ENCODE data around the gene TMCC3. TPM values are rescaled to one million over a fixed set of nuclear protein-coding genes. Genes with fewer than 3 reads are reported as not detected.

The TMCC3 gene
- total and polyA plus RNA-seq, 2 experiments from 2014 or later, result 1.4 to 3.6 TPM

DNA sequence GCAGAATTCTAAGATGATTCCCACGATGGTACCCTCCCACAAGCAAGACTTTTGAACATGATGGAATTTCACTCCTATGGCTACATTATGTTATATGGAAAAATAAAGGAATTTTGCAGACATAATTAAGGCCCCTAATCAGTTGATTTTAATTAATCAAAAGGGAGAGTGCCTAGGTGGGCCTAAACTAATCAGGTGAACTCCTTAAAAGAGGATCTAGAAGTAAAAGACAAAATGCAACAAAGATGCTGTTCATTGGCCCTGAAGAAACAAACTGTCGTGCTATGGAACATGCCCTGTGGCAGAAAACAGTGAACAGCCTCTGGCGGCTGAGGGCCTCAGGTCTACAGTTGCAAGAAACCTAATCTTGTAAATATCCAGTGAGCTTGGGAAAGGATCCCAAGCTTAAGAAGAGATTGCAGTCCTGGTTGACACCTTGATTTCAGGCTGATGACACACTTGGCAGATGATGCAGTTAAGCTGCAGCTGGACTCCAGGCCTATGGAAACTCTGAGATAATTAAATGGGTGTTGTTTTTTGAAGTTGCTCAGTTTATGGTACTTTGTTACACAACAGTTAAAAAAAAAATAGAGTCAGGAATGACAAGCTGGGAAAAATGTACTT lies 13.8 kb downstream of the TMCC3 start:
- no peak overlapping the region for H3K4me3 ChIP-seq
- peaks cover 1% of the 10 kb centered on the region for H3K27me3 Mint-ChIP-seq (ENCODE audit: insufficient read depth, low read depth, poor library complexity)
- 0 out of 2 replicates have a peak, but pooled peaks cover 3% of the 10 kb centered on the region for H3K79me2 ChIP-seq (replicated peaks; ENCODE audit: insufficient read depth)
- no peaks in the 10 kb centered on the region; the same call in 2 of the 3 replicates for H3K4me1 Mint-ChIP-seq
- H3K27ac Mint-ChIP-seq, result no peak overlapping the region
- no peaks in the 10 kb centered on the region for H3K9me3 Mint-ChIP-seq
- no peaks in the 10 kb centered on the region for H3K27me3 ChIP-seq (ENCODE audit: insufficient read depth)
- H3K4me2 ChIP-seq, result no peak overlapping the region
- H3K36me3 Mint-ChIP-seq (ENCODE audit: low read depth), result no peaks in the 10 kb centered on the region
- TF ChIP-seq POLR2AphosphoS5 (IDR thresholded peaks at IDR 0.05; ENCODE audit: low read depth) (no peak), ZNF462 (CRISPR knock-in tag; IDR thresholded peaks at IDR 0.05) (no peak), NANOG (IDR thresholded peaks at IDR 0.05; ENCODE audit: borderline replicate concordance) (no peak), ETS1 (IDR thresholded peaks at IDR 0.05) (no peak), STAT1 (IDR thresholded peaks at IDR 0.05; ENCODE audit: unreplicated experiment) (no peak), ZNF114 (CRISPR knock-in tag; IDR thresholded peaks at IDR 0.05) (no peak), EZH2phosphoT487 (IDR thresholded peaks at IDR 0.05; ENCODE audit: unreplicated experiment) (no peak), EZH2 (IDR thresholded peaks at IDR 0.05; ENCODE audit: low read depth, unreplicated experiment) (no peak), JUNB (IDR thresholded peaks at IDR 0.05; ENCODE audit: unreplicated experiment) (no peak), REST (IDR thresholded peaks at IDR 0.05; ENCODE audit: unreplicated experiment) (no peak), CREB1 (CRISPR knock-in tag; IDR thresholded peaks at IDR 0.05; ENCODE audit: low read depth) (no peak), ZNF331 (CRISPR knock-in tag; IDR thresholded peaks at IDR 0.05; ENCODE audit: low read depth) (no peak)
- TF ChIP-seq, protein P1, sequence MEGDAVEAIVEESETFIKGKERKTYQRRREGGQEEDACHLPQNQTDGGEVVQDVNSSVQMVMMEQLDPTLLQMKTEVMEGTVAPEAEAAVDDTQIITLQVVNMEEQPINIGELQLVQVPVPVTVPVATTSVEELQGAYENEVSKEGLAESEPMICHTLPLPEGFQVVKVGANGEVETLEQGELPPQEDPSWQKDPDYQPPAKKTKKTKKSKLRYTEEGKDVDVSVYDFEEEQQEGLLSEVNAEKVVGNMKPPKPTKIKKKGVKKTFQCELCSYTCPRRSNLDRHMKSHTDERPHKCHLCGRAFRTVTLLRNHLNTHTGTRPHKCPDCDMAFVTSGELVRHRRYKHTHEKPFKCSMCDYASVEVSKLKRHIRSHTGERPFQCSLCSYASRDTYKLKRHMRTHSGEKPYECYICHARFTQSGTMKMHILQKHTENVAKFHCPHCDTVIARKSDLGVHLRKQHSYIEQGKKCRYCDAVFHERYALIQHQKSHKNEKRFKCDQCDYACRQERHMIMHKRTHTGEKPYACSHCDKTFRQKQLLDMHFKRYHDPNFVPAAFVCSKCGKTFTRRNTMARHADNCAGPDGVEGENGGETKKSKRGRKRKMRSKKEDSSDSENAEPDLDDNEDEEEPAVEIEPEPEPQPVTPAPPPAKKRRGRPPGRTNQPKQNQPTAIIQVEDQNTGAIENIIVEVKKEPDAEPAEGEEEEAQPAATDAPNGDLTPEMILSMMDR (conservative IDR thresholded peaks at IDR 0.05; ENCODE audit: low read depth in 2 of 2), result no peak
- no peaks in the 10 kb centered on the region for H4K20me1 ChIP-seq (replicated peaks; ENCODE audit: insufficient read depth)
- no peak overlapping the region for H2AFZ ChIP-seq
- ATAC-seq (no peak), DNase-seq (ENCODE audit: low spot score) (no peak)
- H3K4me1 ChIP-seq (ENCODE audit: insufficient read depth), result no peaks in the 10 kb centered on the region
- H3K9me2 ChIP-seq (ENCODE audit: insufficient read depth), result no peaks in the 10 kb centered on the region
- no peak overlapping the region for H3K27ac ChIP-seq (ENCODE audit: low read depth)
- H3K4me3 Mint-ChIP-seq, result no peak overlapping the region
- no peaks in the 10 kb centered on the region for H3F3A ChIP-seq (replicated peaks; ENCODE audit: low read depth)
- no peaks in the 10 kb centered on the region for H3K36me3 ChIP-seq (ENCODE audit: insufficient read depth)

Data from GM23338 (cell line).